Measurements from ENCODE around the gene SLC9A5. TPM values are rescaled to one million over a fixed set of nuclear protein-coding genes. Genes with fewer than 3 reads are reported as not detected.

SLC9A5 gene
- total RNA-seq, result 0.58 and 0.60 TPM in 2 replicates

GRCh38 chr16:67248401-67249177 lies at the start of gene SLC9A5:
Gene SLC9A5, plus strand, starts transcription at chr16:67248979. Its CDS starts 36 bp downstream, at chr16:67249015.

GRCh38 chr16:67199011-67199807 lies 49.6 kb upstream of the SLC9A5 start, which contains the start of gene ELMO3:
Gene ELMO3, plus strand, starts transcription at chr16:67199131. Its CDS starts 196 bp downstream, at chr16:67199327.

GRCh38 chr16:67226804-67227566 lies 21.8 kb upstream of the SLC9A5 start, which contains the start of gene TMEM208:
Gene TMEM208, plus strand, starts transcription at chr16:67227130. Its CDS starts 89 bp downstream, at chr16:67227219.

GRCh38 chr16:67247192-67248072 lies 1.3 kb upstream of the SLC9A5 start, which contains the start of gene FHOD1:
Gene FHOD1, minus strand, starts transcription at chr16:67247481. Its CDS starts 71 bp downstream, at chr16:67247410.

GRCh38 chr16:67279296-67280089 lies 30.7 kb downstream of the SLC9A5 start, which contains the start of gene PLEKHG4:
Gene PLEKHG4, plus strand, starts transcription at chr16:67279532. Its CDS starts 513 bp downstream, at chr16:67280045.

Other genes with a start within 250 kb of the SLC9A5 start
- 31.9 and 39.8 TPM in 2 replicates for gene CBFB, start 219.8 kb upstream of the SLC9A5 start, total RNA-seq
- 14.2 and 39.7 TPM in 2 replicates for gene PHAF1, start 139.0 kb upstream of the SLC9A5 start, total RNA-seq
- 56.6 and 62.5 TPM in 2 replicates for gene B3GNT9, start 98.0 kb upstream of the SLC9A5 start, total RNA-seq
- 20.4 and 32.7 TPM in 2 replicates for gene TRADD, start 89.1 kb upstream of the SLC9A5 start, total RNA-seq
- gene FBXL8, start 89.0 kb upstream of the SLC9A5 start, total RNA-seq, result 20.0 and 37.8 TPM in 2 replicates
- 9.8 and 16.9 TPM in 2 replicates for gene HSF4, start 84.2 kb upstream of the SLC9A5 start, total RNA-seq
- gene NOL3, start 78.4 kb upstream of the SLC9A5 start, total RNA-seq, result 18.1 and 26.1 TPM in 2 replicates
- gene MATCAP1, start 65.0 kb upstream of the SLC9A5 start, total RNA-seq, result 9.5 and 18.7 TPM in 2 replicates
- 0.12 and 1.9 TPM in 2 replicates for gene EXOC3L1, start 58.8 kb upstream of the SLC9A5 start, total RNA-seq
- gene E2F4, start 56.8 kb upstream of the SLC9A5 start, total RNA-seq, result 62.1 and 72.0 TPM in 2 replicates
- gene ELMO3, start 49.8 kb upstream of the SLC9A5 start, total RNA-seq, result 0.34 and 0.58 TPM in 2 replicates
- gene TMEM208, start 21.8 kb upstream of the SLC9A5 start, total RNA-seq, result 33.2 and 34.3 TPM in 2 replicates
- 26.6 and 26.9 TPM in 2 replicates for gene FHOD1, start 1.5 kb upstream of the SLC9A5 start, total RNA-seq
- gene PLEKHG4, start 30.6 kb downstream of the SLC9A5 start, total RNA-seq, result 6.6 and 8.6 TPM in 2 replicates
- 0.12 TPM in 1 of 2 replicates, not detected in the other for gene KCTD19, start 77.8 kb downstream of the SLC9A5 start, total RNA-seq
- gene LRRC36, start 77.8 kb downstream of the SLC9A5 start, total RNA-seq, result not detected in 2 replicates
- gene TPPP3, start 144.5 kb downstream of the SLC9A5 start, total RNA-seq, result not detected in 2 replicates
- 10.6 and 12.8 TPM in 2 replicates for gene ZDHHC1, start 167.5 kb downstream of the SLC9A5 start, total RNA-seq
- gene HSD11B2, start 182.1 kb downstream of the SLC9A5 start, total RNA-seq, result 0.34 TPM in 1 of 2 replicates, not detected in the other
- 70.6 and 134 TPM in 2 replicates for gene ATP6V0D1, start 232.2 kb downstream of the SLC9A5 start, total RNA-seq
- gene AGRP, start 234.6 kb downstream of the SLC9A5 start, total RNA-seq, result not detected in 2 replicates

Measured in pericardium fibroblast (primary cell).